HG02981 (cell line): ENCODE measurements around the gene FXYD5.
A peak's percentile ranks its signal among the peaks of the same experiment; 100 is the strongest.
"Not testable (repeated sequence)": the region's sequence is repeated elsewhere in the genome, so short reads cannot be mapped to it uniquely, and the experiment has no call there.

ENCODE experiments used
- ATAC-seq: cut with Tn5 transposase; IDR thresholded peaks from one replicate; pipeline ENCODE4 v1.9.1; 2021; ENCODE audit warnings: mild to moderate bottlenecking, moderate library complexity; ENCODE audit not compliant: unreplicated experiment

FXYD5 gene

GRCh38 chr19:35177377-35178274 is 23.1 kb downstream of the FXYD5 start:
- ATAC-seq: no peak

DNA sequence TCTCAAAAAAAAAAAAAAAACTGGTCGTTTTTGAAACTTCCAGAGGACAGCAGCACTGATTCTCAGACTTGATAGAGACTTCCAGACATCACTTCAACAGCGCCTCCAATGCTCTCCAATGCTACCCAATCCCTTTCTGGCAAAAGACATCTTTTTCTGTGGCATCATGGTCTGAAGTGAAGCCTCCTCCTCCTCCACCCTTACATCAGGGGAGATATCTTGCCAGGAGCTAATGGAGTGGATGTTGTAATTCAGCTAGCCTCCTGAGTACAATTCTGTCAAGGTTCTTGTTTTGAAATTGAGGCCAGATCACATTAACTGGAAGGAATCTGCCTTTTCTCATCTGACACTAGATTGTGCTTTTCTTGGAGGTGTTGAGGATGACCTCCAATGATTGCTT is 24.2 kb downstream of the FXYD5 start:
- ATAC-seq: no peak

DNA sequence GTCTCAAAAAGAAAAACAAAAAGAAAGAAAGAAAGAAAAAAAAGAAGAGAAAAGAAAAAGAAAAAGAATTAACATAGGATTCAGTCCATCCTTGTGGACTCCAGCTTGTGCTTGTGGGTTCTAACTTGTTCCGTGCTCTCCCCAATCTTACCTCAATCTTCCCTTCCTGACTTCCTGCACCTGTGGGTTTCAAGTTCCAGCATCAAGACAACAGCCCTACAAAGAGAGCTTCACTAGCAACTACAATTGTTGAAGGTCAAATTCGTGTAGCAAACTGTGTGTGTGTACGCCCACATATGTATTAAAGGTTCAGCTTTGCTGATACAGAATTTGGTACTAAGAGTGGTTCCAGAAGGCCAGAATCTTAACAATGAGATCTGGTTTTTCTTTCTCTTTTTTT is 25.3 kb downstream of the FXYD5 start:
- no peak for ATAC-seq

GRCh38 chr19:35181387-35181786 is 26.9 kb downstream of the FXYD5 start:
- no peak for ATAC-seq

DNA sequence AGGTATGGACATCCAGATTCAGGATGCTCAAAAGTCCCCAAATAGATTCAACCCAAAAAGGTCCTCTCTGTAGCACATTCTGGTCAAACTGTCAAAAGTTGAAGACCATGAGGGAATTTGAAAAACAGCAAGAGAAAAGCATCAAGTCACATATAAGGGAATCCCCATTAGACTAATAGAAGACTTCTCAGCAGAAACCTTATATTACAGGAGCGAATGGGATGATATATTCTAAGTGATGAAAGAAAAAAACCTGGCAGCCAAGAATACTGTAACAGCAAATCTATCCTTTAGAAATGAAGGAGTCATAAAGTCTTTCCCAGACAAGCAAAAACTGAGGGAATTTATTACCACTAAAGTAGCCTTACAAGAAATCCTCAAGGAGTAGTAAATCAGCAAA is 29.7 kb downstream of the FXYD5 start:
- no peak for ATAC-seq

- no peak for ATAC-seq
These were observed 30.3 kb downstream of the FXYD5 start for GRCh38 chr19:35184884-35185283.

DNA sequence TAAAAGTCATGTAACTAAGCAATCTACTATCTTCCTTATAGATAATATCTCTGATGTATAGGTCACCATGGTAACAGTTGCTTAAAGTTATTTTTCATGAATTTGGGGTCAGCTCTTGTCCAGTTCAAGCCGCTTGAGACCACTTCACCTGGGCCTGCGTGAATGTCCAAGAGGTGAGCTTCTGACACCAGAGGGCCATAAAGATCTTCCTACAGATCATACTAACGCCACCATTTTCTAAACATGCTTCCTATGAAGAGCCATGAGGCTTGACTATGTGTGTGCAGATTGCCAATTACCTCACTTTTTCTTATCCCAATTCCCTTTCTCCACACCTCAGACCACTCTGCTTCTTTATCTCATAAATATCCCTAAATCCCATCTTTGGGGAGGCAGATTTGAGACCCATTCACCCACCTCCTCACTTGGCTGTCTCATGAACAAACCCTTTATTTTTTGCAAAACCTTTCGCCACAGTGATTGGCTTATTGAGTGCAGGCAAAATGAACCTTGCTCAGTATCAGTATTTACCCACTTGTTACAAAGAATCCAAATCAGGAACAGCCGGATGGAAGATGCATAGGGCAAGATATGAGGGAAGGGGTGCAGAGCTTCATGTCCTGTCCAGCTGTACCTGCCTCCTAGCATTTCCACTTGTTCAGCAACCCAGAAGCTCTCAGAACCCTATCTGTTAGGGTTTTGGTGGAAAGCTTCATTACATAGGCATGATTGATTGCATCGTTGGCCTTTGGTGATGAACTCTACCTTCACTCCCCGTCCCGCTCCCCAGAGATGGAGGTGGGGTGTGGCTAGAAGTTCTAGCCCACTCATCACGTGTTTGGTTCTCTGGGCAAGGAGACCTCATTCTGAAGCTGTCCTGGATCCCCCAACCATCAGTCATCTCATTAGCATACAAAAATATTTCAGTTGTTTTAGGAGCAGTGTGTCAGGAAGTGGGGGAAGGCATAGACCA is 39.8 kb downstream of the FXYD5 start:
- ATAC-seq: no peak

GRCh38 chr19:35195830-35196229 is 41.3 kb downstream of the FXYD5 start:
- ATAC-seq: no peak

DNA sequence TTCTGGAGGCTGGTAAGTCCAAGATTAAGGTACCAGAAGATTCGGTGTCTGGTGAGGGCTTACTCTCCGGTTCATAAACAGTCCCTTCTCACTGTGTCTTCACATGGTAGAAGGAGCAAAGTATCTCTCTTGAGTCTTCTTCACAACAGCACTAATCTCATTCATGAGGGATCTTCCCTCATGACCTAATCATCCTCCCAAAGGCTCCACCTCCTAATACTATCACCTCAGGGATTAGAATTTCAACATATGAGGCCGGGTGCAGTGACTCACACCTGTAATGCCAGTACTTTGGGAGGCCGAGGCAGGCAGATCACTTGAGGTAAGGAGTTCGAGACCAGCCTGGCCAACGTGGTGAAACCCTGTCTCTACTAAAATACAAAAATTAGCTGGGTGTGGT is 42.3 kb downstream of the FXYD5 start:
- not testable (repeated sequence) for ATAC-seq

GRCh38 chr19:35199481-35199880 is 44.9 kb downstream of the FXYD5 start:
- no peak for ATAC-seq

- ATAC-seq: no peak
These were observed 48.5 kb downstream of the FXYD5 start for GRCh38 chr19:35202722-35203688.

DNA sequence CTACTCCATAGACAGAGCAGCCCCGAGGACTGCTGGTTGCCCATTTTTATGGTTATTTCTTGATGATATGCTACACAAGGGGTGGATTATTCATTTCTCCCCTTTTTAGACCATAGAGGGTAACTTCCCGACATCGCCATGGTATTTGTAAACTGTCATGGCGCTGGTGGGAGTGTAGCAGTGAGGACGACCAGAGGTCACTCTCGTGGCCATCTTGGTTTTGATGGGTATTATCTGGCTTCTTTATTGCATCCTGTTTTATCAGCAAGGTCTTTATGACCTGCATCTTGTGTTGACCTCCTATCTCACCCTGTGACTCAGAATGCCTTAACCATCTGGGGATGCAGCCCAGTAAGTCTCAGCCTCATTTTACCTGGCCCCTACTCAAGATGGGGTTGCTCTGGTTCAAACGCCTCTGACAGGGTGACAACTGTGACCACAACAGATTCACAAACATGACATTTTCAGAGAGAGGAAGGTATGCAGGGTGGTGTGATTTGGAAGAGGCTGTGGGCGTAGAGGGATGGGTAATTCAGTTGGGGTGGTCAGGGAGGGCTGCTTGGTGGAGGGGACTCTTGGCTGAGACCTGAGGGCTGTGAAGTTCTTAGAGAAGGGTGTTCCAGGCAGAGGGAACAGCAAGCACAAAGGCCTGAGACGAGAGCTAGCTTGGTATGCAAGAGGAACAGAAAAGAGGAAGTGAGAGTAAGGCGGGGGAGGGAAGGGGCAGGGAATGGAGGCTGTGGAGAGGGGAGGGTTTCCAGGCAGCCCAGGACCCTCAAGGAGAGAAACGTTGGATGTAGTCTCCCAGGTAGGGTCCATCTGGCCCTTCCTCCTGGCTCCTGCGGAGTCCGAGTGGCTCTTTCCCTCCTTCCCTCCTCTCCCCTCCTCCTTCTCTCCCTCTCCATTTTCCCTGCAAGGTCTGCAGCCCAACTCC is 50.5 kb downstream of the FXYD5 start:
- ATAC-seq: peak; percentile 63

DNA sequence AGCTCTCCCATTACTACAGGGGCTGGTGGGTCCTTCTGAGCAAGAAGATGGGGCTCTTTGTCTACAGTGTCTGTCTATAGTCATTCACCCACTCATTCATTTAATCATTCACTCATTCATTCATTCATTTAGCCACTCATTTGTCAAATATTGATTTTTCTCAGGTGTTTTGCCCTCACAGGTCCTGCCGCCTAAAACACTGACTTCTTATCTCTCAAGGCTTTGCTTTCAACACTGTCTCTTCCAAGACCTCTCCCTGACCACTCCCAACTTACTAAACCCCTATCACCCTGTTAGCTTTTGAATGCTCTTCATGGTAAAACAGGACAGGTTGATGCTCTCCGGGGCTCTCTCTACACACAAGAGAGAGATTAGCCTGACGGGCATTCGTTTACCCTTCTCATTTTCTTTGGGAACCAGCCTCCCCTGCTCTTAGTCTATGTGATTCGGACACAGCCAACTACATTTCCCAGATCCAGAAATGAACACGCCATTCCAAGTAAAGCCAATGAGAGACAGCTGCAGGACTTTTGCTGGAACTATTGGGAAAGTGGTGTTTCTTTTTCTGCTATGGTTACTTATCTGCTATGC is 51.3 kb downstream of the FXYD5 start:
- ATAC-seq: peak; percentile 9

DNA sequence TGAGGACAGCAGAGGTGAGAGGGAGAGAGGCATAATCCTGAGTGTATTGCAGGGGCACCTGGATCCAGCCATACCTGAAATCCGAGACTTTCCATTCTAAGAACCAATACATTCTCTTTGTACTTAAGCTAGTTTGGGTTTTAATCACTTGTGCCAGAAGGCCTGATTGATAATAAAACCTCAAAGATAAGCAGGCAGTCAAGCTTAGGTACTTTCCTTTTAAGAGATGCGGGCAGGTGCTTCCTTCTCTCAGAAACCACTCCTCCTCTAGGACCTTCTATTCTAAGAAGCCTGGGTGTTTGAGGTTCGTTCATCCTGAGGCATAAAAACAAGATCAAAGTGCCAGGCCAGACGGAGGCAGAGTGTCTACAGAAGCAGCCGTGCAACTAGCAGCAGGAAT is 51.8 kb downstream of the FXYD5 start:
- ATAC-seq: no peak

GRCh38 chr19:35206855-35207254 is 52.3 kb downstream of the FXYD5 start:
- no peak for ATAC-seq

GRCh38 chr19:35207391-35207871 is 52.9 kb downstream of the FXYD5 start:
- no peak for ATAC-seq

- ATAC-seq: no peak
These were observed 53.6 kb downstream of the FXYD5 start for GRCh38 chr19:35208121-35208520.

DNA sequence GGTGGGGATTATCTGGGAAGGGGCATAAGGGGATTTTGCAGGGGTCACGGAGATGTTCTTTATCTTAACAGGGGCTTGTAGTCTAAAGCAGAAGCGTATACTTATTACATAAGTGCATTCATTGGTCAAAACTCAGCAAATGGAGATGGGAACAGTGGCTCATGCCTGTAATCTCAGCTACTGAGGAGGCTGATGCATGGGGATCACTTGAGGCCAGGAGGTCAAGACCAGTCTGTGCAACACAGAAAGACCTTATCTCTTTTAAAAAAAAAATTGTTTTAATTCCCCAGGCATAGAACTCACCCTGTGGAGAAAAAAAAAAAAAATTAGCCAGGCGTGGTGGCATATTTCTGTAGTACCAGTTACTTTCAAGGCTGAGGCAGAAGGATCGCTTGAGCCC is 55.1 kb downstream of the FXYD5 start:
- no peak for ATAC-seq
